NCI-H226 (cell line): Measurements from ENCODE around the gene SORT1.
"Not testable (repeated sequence)": the region's sequence is repeated elsewhere in the genome, so short reads cannot be mapped to it uniquely, and the experiment has no call there.

Experiments
- DNase-seq: peaks from one replicate; pipeline ENCODE4 v3.0.0-alpha.2; 2015

SORT1 gene

DNA sequence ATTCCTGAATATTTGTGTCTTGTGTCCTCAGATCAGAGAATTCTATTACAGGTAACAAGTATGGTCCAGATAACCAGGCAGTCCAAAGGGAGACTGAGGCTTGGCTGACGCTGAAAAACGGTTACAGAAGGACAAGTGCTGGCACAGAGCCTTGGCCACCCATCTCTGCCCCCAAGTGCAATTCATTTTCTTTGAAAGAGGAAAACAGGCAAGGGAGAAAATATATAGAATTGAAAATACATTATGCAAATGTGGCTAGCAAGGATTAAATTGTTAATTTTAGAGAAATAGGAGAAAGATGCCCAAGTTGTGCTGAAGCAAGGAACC lies 1.2 kb downstream of the SORT1 start:
- DNase-seq, result no peak

DNA sequence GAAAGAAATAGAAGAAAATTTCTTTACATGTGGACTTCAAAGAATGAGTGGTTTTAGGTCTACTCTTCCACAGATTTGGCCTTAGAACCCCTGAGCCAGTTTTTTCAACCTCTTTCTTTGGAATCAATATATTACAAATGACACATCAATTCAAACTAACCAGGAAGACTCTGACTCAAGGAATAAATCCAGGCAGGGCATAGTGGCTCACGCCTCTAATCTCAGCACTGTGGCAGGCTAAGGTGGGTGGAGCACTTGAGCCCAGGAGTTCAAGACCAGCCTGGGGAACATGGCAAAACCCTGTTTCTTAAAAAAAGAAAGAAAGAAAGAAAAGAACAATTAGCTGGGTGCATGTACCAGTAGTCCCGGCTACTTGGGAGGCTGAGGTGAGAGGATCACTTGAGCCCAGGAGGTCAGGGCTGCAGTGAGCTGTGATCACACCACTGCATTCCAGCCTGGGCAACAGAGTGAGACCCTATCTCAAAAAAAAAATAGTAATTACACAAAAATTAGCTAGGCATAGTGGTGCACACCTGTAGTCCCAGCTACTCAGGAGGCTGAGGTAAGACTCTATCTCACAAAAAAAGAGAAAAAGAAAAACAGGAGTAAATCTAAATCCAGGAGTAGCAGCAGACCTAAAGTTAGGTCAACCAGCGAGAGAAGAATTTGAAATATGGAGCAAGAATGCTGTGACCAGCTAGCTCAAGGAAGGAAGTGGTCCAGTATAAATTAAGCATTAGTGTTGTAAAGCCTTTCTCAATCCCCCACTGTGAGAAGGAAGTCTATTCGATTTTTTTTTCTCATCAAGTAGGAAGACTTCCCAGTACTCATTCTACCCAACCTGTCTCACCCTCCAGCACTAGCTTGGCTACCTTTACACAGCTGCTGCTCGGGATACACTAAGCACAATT lies 1.9 kb downstream of the SORT1 start:
- DNase-seq, result no peak

DNA sequence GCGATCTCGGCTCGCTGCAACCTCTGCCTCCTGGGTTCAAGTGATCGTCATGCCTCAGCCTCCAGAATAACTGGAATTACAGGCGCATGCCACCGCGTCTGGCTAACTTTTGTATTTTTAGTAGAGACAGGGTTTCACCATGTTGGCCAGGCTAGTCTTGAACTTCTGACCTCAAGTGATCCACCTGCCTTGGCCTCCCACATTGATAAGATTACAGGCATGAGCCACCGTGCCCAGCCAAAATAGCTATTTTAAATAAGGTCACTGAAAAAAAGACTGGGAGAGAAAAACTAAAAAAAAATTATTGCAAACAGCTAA lies 2.5 kb downstream of the SORT1 start:
- not testable (repeated sequence) for DNase-seq

DNA sequence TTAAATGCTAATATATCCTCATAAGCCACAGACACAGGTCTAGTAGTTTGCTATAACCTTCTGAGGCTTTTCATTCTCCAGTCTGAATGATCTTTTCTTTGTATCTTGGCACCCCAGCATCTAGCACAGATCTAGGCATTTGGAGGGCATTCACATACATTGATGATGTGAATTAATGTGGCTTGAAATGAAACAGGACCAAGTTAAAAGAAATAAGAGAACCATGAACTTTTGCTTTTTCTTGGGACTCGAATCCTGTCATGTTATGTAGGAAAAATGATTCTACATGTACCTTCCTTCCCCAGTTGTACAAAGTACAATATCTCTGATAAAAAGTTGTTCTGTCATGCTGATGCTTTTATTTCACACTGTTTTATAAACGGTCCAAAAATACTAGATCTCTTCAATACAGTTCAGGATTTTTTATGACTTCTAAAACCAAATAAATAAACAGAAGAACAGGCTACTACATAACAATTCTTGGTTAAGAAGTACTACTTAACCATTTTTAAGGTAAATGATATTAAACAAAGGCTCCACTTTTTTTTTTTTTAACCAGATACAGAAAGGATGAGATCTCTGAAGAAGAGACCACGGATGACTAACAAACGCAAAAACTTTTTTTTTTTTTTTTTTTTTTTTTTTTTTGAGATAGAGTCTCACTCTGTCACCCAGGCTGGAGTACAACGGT lies 3.0 kb downstream of the SORT1 start:
- DNase-seq, result no peak

DNA sequence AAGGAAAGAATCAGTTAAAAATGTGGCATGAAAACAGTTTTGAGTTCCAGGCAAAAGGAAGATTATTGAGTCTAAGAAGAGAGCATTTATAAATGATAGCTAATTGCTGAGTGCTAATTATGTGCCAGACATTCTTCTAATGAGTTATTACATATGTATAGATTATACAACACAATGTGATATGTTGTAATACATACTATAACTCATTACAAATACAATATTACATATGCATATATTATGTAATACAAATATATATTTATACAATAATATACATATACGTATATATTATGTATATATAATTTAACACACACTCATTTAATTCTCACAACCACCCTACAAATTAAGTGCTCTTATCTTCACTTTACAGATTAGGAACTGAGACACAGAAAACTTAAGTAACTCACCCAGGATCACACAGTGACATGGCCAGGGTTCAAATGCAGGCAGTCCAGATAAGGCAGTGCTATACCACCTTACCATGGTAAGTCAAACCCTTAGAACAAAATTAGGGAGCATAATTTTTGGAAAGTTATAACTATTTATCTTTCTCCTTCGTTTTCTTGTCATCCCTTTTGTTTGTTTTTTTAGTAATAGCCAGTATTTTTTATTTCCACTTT lies 4.0 kb downstream of the SORT1 start:
- DNase-seq, result no peak

DNA sequence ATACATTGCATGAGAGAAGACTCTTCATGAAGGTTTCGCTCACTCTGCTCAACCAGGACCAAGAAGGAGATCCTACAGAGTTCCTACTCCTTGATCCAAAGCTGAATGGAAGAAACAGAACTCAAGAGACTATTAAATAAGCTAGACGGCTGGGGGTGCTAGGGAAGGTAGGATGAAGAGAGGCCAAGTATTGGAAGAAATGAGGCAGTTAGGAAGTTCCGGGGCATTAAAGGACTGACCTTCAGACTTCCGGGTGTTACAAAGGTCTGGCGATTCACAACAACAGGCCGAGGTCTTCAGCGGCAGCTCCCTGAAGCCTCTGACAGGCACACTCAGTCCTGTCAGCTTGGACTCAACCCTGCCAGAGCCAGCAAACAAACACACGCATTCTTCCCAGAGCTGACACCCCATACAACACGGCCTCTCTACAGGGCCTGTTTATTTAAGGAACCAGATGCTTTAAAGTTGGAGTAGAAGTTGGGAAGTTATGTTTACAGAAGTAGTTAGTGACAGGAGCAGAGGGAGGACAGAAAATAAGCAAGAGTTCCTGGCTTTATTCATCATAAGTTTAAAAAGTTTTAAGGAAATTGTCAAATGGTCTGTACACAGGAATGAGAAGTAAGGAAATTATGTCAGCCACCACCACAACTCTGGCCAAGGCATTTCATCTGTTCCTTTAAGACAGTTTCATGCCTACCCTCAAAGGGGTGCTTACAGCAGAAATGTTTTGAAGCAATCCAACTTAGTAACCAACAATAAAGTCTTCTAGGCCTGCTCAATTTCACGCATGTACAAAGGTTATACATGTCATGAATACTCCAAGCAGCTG lies 4.7 kb downstream of the SORT1 start:
- no peak for DNase-seq

DNA sequence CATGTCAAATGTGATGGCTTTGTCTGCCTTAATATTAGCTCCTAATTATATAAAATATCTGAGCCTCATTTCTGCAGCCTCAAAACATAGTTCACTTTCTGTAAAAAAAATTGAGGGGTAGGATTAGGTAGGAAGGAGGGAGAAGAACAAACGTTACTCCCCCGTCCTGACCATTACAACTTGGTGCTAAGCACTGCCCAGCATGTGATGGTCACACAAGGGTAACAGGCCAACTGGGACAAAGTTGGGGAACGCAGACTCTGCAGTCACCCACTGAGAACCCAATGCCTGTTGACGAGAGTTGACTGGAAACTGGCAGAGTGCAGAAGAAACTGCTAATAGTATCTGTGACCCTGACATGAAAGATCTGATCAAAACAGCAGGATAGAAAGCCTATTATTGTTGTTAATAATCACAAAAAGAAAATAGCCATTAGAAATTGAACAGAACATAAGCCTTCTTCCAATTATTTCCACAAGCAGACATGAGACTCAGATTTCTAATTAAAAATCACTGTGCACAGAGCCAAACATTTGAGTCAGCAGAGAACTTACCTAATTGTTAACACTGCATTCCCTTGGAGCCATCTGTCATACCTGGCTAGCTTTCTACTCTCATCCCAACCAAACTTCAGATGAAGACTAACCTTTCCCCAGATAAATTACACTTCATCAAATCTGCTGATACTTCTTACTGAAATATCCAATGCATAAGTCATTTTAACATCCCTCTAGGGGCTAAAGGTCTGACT lies 5.5 kb downstream of the SORT1 start:
- DNase-seq, result no peak

DNA sequence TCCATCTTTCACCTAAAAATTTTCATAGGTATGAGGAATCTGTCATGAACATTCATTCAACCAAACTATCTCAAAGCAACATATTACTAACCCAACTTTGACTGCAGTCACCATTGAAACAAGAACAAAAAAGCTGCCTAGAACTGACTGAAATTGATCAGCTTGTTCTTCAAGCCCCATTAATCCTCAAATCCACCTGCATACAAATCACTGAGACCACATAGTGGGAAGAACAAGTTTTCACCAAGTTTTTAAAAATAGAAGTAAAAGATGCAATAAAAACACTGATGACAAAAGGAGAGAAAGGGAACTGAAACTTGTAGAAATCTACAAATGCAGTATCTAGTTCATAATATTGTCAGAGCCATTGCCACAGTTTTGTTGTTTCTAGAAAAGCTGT lies 6.1 kb downstream of the SORT1 start:
- no peak for DNase-seq

DNA sequence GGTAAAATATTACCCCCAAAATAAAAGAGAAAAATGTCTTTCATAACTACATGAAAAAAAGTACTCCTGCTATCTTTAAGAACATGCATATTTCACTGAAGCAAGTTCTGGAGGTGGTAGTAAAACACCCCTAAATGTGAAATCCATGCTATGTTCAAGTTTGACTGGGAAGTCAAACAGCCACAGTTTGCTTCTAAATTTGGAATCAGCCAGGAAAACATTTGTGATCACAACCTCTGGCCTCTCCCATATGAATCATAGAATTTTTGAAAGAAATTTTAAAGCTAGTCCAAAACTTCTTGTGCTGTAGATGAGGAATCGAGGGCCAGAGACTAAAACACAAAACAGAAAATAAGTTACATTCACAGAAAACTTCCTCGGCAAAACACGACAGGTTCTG lies 6.6 kb downstream of the SORT1 start:
- no peak for DNase-seq

DNA sequence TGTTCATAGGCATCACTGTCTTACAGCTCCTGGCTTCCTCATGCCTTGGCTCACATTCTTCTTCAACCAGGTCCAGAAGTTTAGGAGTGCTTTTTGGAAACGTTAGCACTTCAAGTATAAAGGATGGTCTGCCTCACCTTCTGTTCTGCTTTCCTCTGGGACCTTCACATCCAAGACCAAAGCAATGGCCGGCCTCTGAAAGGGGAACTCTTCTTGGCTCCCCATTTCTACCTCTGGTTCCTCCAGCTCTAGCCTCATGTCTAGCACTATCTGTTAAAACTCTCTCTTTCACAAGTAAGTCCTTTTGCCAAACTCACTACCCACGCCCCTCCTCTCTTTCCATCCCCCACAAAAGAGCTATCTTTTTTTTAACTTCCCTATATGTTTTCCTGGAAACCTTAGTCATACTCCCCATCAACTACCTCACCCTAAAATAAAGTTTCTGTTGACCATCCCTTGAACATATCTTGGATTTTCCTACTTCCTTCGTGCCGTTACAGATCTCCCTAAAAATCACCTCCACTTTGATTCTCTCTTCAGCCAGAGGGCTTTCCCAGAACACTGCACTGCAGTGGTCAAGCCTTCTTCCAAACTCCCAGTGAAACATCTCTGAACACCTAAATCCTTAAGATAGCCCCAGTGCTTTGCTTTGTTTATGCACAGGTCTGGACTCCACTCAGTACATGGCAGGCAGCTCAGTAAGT lies 7.9 kb downstream of the SORT1 start:
- DNase-seq, result no peak

DNA sequence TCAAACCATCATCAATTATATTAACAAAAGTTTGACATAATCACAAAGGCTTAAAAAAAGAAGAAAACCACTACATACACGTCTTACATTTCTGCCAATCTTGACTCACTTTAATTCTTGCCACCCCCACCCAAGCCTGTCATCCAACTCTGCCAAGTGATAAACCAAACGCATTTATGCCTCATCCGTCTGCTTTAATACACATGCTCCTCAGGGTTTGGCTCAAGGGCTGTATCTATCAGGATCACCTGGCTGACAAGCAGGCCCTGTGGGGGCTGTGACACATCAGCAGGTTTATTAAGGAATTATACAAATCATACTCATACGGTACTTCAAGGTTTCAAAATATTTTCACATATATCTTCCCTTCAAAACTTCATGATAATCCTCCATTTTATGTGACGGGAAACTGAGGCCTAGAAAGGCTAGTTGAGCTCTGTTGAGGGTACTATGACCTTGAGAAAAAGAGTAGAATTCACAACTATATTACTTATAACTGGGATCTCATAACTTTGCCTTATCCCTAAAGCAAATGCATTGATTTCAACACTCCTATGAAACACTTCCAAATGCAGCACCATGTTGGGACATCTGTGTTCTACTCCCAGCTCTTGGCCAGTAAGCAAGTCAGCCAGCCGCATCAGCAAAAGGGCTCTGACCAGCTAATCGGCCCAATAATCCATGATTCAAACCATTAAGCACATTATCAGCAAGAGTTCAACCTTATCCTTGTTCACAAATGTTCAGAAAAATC lies 8.7 kb downstream of the SORT1 start:
- no peak for DNase-seq

DNA sequence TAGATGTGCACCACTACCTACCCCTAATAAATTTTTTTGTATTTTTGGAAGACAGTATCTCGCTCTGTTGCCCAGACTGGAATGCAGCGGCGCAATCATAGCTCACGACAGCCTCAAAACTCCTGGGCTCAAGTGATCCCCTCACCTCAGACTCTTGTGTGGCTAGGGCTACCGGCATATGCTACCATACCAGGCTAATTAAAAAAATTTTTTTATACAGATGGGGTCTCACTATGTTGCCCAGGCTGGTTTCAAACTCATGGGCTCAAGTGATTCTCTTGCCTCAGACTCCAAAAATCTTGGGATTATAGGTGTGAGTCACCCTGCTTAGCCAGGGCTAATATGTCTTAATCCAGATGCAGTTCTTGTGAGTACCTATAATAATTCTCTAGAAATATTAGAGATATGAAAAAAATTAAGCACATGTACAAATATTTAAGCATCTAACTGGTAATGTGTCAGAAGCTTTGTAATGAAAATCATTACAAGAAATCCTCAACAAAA lies 9.5 kb downstream of the SORT1 start:
- no peak for DNase-seq

DNA sequence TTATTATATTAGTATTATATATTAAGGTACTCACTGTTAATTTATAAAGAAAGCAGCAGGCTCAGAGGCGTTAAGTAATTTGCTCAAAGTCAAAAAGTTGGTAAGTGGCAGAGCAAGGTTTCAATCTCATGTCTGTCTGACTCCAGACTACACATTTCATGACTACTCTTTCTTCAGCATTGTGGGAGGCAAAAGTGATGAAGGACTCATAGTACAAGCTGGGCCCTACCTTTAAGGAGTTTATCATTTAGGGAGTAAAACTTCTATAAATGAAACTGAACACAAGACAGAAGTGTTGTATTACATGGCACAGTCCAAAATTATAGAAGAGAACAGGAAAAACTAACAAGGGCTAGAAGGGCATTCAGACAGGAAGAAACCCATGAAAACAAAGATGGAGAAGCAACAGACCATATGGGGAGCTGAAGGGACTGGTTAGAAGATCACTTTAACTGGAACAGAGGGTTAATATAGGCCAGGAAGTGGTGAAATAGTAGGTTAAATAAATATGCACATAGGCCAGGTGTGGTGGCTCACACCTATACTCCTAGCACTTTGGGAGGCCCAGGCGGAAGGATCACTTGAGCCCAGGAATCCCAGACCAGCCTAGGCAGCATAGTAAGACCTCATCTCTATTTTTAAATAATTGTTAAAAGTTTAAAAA lies 11.5 kb downstream of the SORT1 start:
- DNase-seq, result no peak

DNA sequence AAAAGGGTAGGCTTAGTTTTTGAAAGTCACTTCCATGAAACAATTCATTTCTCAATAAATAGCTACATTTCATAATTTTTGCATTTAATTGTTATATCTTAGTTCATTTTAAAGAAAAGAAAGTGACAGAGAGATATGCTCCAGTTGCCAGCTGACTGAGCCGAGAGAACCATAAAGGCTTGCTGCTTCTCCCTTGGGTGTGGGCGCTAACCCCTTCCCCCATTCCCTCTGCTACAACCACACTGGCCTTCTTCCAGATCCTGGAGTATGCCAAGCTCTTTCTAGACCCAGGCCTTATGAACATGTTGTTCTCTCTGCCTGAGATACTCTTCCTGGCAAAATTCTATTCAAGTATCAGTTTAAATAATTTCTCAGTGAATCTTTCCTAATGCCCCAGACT lies 12.3 kb downstream of the SORT1 start:
- no peak for DNase-seq

DNA sequence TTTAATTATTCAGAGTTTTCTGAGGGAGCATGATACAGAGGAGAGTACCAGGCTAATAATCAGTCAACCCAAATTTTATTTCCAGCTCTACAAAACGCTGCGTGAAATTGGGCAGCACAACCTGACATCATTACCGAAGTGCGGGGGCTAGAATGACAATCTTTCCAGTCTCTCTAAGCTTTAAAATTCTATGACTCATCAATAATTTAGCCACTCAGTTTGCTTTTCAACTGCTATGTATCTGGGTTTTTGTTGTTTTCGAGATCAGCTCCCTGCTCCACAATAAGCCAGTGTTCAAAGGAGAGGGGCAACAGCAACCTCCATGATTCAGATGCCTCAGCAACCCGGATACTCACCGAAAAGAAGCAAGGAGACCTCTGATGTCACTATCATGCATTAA lies 13.9 kb downstream of the SORT1 start:
- no peak for DNase-seq

DNA sequence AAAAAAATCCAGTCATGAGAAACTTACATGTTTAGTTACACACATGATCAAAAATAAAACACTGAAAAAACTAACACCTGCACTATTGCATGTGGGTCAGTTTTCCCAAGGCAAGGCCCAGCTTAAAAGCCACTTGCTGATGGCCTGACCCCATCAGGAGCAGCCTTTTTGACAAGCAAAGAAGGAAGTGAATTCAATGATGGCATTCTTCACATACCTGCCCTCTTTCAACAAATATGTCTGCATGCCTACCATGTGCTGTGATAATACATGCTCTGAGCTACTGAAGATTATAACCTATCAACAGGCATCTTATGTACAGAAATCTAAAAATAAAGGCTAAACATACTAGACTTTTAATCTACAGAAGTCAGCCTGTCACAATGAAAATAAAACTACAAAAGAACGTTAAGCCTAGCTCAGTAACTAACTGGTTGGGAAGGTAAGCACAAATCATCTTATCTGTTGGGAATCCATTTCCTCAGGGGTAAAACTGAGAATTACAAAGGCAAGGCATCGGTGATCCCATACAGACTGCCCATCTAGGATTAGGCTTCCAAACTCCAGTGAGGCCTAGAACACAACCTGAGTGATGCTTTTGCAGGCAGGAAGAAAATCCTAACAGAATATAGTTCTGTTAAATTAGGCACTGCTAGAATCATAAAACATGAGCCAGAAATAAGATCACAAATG lies 14.5 kb downstream of the SORT1 start:
- no peak for DNase-seq

DNA sequence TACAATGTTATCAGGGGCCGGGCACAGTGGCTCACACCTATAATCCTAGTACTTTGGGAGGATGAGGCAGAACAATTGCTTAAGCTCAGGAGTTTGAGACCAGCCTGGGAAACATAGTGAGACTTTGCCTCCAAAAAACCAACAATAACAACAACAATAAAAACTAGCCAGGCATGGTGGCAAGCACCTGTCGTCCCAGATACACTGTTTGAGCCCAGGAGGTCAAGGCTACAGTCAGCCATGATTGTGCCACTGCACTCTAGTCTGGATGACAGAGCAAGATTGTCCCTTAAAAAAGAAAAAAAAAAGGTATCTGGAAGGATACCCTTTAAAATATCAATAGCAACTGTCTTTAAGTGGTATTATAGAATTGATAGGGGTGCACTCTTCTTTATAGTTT lies 16.1 kb downstream of the SORT1 start:
- no peak for DNase-seq

DNA sequence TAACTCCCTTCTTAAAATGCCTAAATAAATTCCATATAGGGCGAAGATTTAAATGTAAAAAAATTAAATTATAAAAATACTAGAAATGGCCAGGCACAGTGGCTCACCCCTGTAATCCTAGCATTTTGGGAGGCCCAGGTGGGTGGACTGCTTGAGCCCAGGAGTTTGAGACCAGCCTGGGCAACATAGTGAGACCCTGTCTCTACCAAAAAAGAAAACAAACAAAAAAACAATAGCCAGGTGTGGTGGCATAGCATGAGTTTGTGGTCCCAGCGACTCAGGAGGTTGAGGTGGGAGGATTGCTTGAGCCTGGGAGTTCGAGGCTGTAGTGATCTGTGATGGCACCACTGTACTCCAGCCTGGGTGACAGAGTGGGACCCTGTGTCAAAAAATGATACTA lies 17.8 kb downstream of the SORT1 start:
- no peak for DNase-seq

DNA sequence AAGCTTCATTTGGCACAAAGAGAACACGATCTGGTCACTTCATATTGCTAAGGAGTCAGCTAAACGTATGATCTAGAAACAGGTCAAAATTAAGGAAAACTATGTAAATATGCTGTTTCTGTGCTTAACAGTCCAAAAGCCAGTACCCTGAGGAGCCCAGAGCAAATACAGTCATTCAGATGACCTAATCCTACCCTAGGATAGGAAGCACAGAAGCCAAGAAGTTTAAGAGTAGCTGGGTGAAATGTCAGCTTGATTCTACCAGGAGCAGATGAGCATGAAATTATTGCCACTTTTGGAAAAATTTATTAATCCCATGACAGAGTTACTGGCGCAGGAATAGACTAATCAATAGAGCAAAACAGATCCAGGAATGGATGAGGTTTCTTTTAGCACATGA lies 18.3 kb downstream of the SORT1 start:
- no peak for DNase-seq

DNA sequence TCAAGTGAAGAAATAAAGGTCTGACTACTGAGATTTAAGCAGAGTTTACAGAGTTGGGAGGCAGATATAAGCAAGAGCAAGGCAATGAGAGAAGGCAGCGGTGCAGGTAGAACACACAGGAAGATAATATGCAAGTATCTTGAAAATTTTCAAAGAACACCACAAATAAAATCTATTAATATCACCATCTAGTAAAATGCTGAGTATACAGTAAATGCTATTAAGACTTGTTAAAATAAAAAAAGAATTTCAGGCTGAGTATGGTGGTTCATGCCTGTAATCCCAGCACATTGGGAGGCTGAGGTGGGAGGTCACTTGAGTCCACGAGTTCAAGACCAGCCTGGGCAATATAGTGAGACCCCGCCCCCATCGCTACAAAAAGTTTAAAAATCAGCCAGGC lies 20.0 kb downstream of the SORT1 start:
- no peak for DNase-seq
